ENCODE measurements around the gene IFITM10.
"Not testable (repeated sequence)": the region's sequence is repeated elsewhere in the genome, so short reads cannot be mapped to it uniquely, and the experiment has no call there.

The IFITM10 gene

GRCh38 chr11:1683216-1683615 lies 67.2 kb downstream of the IFITM10 start:
- peaks cover 19% of the 10 kb centered on the region for H3K27me3 ChIP-seq (ENCODE audit: insufficient read depth, low read length)
- H3K27ac ChIP-seq (ENCODE audit: low read depth, low read length); H3K79me2 ChIP-seq (ENCODE audit: control insufficient read depth, insufficient read depth, low read length, unreplicated experiment); H3K4me3 ChIP-seq (ENCODE audit: low read depth, low read length); H3K36me3 ChIP-seq (ENCODE audit: insufficient read depth, low read length); H3K4me1 ChIP-seq (ENCODE audit: control insufficient read depth, insufficient read depth, low read length, unreplicated experiment); H2AFZ ChIP-seq (ENCODE audit: low read length, unreplicated experiment): not testable (repeated sequence)
